Inferior parietal cortex (tissue), 1 donor: Measurements from ENCODE around the gene DCAF6.

Experiments
- DNase-seq: peaks from one replicate; pipeline ENCODE4 v3.0.0-alpha.2; 2016; ENCODE audit errors: extremely low spot score

DCAF6 gene

GRCh38 chr1:168084396-168085231 lies 148.1 kb downstream of the DCAF6 start:
- DNase-seq, result no peak

DNA sequence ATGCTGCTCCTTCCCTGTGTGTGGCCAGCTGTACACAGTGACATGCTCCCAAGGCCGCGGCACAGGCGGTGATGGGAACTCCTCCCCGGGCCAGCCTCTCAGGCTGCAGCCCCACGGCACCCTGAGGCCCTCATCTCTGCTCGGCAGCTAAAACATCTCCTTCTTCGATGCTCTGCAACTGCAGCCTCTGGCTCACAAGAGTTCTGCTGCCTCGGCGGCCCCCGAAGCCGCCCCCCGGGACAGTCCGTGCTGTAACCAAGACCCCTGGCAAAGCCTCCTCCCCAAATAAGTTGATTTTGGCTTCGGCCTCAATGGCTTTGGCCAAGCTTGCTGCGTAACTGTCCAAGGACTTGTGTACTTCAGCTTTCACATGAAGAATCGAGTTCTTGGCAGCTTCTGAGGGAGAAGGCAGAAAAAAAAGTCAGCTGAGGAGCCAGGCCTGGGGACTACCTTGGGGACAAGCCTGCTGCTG lies 149.0 kb downstream of the DCAF6 start:
- DNase-seq, result no peak

GRCh38 chr1:168086438-168086837 lies 150.0 kb downstream of the DCAF6 start:
- DNase-seq, result no peak

DNA sequence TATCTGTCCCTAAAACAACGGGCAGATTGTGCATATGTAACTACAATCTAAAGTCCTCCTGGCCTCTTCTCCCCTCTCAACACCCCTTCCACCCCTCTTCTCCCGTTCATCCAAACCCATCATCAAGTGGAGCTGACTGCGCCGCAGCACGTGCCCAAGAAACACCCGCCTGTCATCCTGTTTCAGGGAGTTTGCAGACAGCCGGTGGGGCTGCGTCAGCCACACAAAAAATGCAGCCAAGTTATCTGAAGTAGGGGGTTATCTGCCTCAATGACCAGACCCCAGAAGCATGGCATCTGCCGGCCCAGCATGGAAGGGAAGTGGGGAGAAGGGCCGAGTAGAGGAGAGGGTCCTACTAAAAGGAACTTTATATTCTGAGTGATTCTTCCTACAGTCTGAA lies 151.2 kb downstream of the DCAF6 start:
- no peak for DNase-seq

DNA sequence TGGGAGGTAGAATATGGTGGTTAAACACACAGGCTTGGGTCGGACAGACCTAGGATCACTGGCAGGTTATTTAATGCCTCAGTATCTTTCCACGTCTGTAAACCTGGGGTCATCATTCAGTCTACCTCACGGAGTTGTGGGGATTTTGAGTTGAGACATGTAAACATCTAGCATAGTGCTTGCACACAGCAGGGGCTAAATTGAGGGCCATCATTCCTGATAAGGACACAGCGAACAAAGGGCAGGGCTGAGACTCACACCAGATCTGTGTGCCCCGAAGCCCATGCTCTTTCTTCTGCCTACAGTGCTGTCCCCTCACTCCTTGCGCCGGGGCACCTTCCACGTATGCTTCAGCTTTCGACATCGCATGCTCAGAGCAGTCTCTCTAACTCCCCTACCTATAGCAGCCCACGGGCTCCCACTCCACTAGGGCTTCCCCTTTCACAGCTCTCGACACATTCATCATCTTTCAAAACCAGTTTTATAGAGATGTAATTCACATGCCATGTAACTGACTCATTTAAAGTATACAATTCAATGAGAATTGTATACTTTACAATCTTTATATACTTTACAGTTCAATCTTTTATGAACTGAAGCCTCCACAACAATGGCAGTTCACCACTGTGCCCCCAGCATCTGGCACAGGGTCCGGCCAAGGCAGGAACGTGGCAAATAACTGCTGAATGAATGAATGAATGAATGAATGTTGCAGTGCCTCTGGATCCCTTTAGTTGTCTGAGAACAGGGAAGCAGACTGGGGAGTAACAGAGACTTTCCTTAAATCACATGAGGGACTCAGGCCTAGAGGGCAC lies 152.2 kb downstream of the DCAF6 start:
- DNase-seq, result no peak

DNA sequence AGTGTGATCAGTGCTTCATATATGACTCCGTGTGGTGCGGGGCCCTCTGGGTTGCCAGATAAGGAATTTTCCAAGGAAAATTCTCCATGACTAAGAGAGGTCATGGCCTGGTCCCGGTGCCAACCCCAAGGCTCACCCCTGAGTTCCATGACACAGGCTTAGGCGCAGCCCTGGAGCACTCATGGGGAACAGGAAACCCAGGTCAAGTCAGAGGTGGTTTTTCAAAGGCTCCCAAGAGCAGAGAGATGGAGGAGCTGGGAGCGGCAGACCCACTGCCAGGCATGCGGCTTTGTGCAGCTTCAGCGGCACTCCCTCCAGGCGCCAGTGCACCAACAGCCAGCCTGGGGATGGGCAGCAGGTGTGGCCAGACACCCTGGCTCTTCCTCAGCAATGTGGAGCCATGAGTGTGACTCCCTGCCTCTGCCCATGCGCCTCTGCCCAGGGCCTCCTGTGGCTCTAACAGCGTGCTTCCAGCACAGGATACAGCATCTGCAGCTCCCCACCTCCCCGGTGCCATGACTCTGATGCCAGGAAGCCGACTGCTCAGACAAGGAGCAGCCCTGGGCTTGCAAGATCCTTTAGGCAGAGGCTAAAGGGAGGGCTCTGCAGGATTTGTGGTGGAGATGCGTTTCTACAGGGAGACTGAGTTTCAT lies 153.0 kb downstream of the DCAF6 start:
- DNase-seq, result no peak

GRCh38 chr1:168089979-168090337 lies 153.5 kb downstream of the DCAF6 start:
- no peak for DNase-seq

- no peak for DNase-seq
Observed at GRCh38 chr1:168090395-168090794, 153.9 kb downstream of the DCAF6 start.

GRCh38 chr1:168091063-168091462 lies 154.6 kb downstream of the DCAF6 start:
- no peak for DNase-seq

DNA sequence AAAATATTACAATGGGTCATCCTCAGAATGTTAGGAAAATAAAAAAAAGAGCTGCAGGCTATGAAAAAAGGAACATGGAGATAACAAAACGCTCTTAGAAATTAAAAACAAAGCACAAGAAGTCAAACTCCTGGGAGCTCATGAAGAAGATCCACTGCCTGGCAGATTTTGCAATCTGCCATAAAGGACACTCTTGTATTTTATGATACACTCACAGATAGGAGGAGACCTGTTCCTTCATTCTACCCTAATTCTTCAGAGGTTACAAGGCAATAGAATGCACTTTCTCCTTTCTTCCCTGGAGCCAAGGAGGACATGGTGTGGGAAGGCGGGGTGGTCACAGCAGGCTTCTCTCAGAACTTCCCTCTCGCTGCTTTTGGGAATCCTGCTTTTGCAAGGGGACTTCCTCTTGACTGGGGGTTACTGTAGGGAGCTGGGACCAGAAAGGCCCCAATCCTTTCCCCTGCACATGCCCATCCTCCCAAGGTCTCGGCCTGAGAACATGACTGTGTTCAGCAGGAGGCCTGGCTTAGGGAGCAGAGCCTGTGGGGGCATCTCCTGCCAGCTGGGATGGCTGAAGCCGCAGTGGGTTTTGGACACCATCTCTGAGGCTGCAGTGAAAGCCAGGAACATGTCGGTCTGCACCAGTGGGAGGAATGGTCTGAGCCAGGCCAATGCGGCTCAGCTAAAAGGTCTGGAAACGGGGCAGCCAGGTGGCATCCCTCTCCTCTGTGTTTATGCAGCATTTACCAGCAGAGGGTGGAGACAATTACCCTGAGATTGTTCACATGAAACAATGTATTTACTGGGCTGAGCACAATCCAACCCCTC lies 155.5 kb downstream of the DCAF6 start:
- DNase-seq, result no peak

- no peak for DNase-seq
Observed at GRCh38 chr1:168092566-168093355, 156.3 kb downstream of the DCAF6 start.

GRCh38 chr1:168093616-168094015 lies 157.1 kb downstream of the DCAF6 start:
- DNase-seq, result no peak

DNA sequence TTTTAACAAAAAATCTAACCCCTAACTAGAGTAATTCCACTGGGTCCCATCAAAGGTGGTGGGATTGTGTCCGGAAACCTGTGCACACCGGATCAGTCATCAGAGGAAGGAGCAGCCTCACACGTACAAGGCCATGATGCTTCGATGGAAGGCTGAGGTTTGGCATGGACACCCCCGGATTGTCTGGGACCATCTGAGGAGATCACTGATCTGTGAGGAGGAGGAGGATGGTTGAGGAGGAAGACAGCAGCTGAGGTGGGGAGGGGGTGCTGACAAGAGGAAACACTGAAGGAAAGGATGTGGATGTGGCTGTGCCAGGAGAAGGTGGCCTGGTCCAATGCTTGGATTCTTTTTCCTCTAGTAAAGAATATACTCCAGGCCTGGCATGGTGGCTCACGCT lies 159.0 kb downstream of the DCAF6 start:
- DNase-seq, result no peak

DNA sequence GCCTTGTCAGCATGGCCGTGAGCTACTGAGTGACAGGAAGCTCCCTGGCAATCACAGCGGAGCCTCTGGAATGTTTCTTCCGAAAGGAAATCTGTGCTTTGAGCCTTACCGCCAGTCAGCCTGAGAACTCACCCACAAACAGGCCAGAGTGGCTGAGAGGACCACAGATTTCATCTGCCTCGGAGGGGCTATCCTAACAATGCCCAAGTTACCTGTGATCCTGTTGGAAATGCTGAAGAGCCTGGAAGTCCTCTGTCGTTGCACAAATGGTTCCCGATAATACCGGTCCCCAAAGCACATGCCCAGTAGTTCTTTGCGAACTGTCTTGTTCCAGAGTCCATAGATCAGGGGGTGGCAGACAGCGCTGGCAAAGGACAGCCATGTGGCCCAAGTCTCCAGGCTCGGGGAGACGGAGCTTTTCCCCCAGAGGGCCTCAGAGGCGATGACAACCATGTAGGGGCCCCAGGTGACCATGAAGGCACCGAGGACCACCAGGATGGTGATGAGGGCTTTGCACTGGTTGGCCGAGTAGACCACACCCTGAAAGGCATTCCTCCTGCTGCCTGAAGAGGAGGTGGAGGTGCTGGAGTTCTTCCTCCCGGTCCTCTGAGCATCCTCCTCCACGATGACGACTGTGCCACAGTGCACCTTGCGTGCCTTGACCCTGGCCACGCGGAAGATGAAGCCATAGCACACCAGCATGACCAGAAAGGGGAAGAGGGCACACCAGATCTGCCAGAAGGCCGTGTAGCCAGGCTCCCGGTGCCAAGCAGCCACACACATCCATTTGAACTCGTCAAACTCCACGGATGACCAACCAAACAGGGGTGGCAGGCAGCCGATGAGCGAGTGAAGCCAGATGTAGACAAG lies 160.0 kb downstream of the DCAF6 start:
- no peak for DNase-seq

DNA sequence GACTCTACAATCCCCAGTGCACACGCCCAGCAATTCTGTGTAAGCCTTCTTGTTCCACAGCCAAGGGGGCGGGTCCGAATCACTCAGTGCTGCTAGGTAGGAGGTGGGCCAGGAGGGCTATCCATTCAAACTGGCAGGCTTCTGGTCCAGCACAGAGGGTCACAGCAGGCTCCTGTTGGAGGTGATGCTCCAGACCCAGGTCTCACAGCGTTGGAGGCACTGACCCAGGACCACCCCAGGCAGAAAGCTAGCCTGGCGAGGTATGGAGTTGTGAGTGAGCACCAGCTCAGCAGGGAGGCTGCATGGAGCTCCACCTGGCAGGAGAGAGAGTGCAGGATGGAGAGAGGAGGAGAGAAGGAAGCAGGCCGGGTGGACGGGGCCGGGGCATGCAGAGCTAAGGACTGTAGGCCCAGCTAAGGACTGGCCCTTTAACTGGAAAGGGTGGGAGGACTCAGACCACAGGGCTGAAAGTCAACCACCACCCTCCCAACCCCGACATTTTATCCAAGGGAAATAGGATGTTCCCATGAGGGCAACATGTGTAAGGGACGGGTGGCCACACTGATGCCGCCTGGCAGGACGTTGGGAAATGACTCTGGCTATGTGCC lies 161.5 kb downstream of the DCAF6 start:
- no peak for DNase-seq

GRCh38 chr1:168098534-168099320 lies 162.2 kb downstream of the DCAF6 start:
- DNase-seq, result no peak

GRCh38 chr1:168099337-168099801 lies 162.9 kb downstream of the DCAF6 start:
- no peak for DNase-seq

DNA sequence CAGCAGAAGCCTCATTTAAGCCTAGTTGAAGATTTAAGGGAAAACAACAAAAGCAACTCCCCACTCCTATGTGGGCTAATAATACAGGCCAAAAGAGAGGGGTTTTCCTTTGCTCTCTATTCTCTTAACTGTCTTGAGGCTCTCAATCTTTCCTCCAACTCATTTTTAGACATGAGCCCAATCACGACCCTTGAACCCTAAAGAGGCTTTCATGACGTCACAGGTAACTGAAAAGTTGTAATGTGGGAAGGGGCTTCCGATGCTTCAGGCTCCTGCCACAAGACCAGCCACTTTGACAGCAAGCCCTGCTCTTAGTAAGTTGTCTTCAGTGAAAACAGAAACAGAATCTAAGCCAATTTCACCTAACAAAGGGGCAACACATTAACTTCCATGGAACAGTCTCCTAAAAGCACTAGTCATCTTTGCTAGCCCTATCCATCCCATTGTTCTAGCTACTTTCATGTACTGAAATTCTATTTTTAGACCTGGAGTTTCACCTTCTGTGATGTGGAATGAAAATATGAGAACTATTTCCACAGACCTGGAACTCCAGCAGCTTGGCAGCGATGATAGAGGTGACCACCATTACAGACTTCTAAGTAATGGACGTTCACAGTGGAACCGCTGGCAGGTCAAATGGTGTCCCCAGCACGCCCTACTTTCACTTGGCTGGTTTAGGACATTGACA lies 164.0 kb downstream of the DCAF6 start:
- no peak for DNase-seq
